Measurements from ENCODE around the gene RIMBP2.
A peak's percentile ranks its signal among the peaks of the same experiment; 100 is the strongest.

RIMBP2 gene

GRCh38 chr12:130621696-130622298 lies 94.3 kb downstream of the RIMBP2 start:
- FAIRE-seq, result no peak

GRCh38 chr12:130620756-130621155 lies 95.3 kb downstream of the RIMBP2 start:
- no peak for FAIRE-seq

- no peak for FAIRE-seq
Measured at GRCh38 chr12:130620281-130620680, 95.8 kb downstream of the RIMBP2 start.

- FAIRE-seq, result no peak
Measured at GRCh38 chr12:130619385-130620001, 96.6 kb downstream of the RIMBP2 start.

- FAIRE-seq, result no peak
Measured at GRCh38 chr12:130617219-130617618, 98.9 kb downstream of the RIMBP2 start.

GRCh38 chr12:130615861-130616345 lies 100.2 kb downstream of the RIMBP2 start:
- FAIRE-seq, result no peak

- peak; percentile 44 for FAIRE-seq
Measured at GRCh38 chr12:130614530-130614905, 101.6 kb downstream of the RIMBP2 start.

GRCh38 chr12:130613831-130614529 lies 102.1 kb downstream of the RIMBP2 start:
- no peak for FAIRE-seq

- FAIRE-seq, result no peak
Measured at GRCh38 chr12:130613131-130613530, 103.0 kb downstream of the RIMBP2 start.

GRCh38 chr12:130611026-130611905 lies 104.8 kb downstream of the RIMBP2 start:
- no peak for FAIRE-seq

- no peak for FAIRE-seq
Measured at GRCh38 chr12:130609966-130610365, 106.1 kb downstream of the RIMBP2 start.

- no peak for FAIRE-seq
Measured at GRCh38 chr12:130608831-130609230, 107.3 kb downstream of the RIMBP2 start.

- FAIRE-seq, result no peak
Measured at GRCh38 chr12:130608132-130608531, 108.0 kb downstream of the RIMBP2 start.

GRCh38 chr12:130606231-130606630 lies 109.9 kb downstream of the RIMBP2 start:
- no peak for FAIRE-seq

GRCh38 chr12:130603396-130603965 lies 112.6 kb downstream of the RIMBP2 start:
- no peak for FAIRE-seq

- no peak for FAIRE-seq
Measured at GRCh38 chr12:130602251-130602650, 113.8 kb downstream of the RIMBP2 start.

- FAIRE-seq, result no peak
Measured at GRCh38 chr12:130601327-130601726, 114.8 kb downstream of the RIMBP2 start.

GRCh38 chr12:130596241-130596640 lies 119.9 kb downstream of the RIMBP2 start:
- no peak for FAIRE-seq

GRCh38 chr12:130595566-130595965 lies 120.5 kb downstream of the RIMBP2 start:
- no peak for FAIRE-seq

- FAIRE-seq, result no peak
Measured at GRCh38 chr12:130593056-130593455, 123.0 kb downstream of the RIMBP2 start.

- FAIRE-seq, result no peak
Measured at GRCh38 chr12:130592641-130593040, 123.5 kb downstream of the RIMBP2 start.

- no peak for FAIRE-seq
Measured at GRCh38 chr12:130591736-130592135, 124.4 kb downstream of the RIMBP2 start.

GRCh38 chr12:130590685-130591084 lies 125.4 kb downstream of the RIMBP2 start:
- FAIRE-seq, result no peak
